H4 (cell line): ENCODE measurements around the gene CASZ1. TPM values are rescaled to one million over a fixed set of nuclear protein-coding genes. Genes with fewer than 3 reads are reported as not detected.

Experiments
- DNase-seq: peaks from one replicate; pipeline ENCODE4 v3.0.0-alpha.2; 2015; ENCODE audit warnings: low spot score
- total RNA-seq: library from RNA; depleted of rRNA; stranded (reverse); fragments of >200 nt; shearing (Covaris generic); gene quantifications from 2 replicates; pipeline ENCODE4 v1.2.3, GENCODE V29; 2014

Gene CASZ1
- total RNA-seq, 1 experiment from 2014 or later: 0.17 TPM

GRCh38 chr1:10706376-10706913 lies 90.0 kb downstream of the CASZ1 start:
- DNase-seq: no peak

GRCh38 chr1:10705953-10706352 lies 90.5 kb downstream of the CASZ1 start:
- no peak for DNase-seq

- no peak for DNase-seq
These were observed 92.0 kb downstream of the CASZ1 start for GRCh38 chr1:10704368-10704882.

- DNase-seq: no peak
These were observed 92.7 kb downstream of the CASZ1 start for GRCh38 chr1:10703702-10704101.

GRCh38 chr1:10701145-10701544 lies 95.3 kb downstream of the CASZ1 start:
- DNase-seq: no peak

GRCh38 chr1:10699470-10699835 lies 97.0 kb downstream of the CASZ1 start:
- no peak for DNase-seq

GRCh38 chr1:10698726-10699469 lies 97.5 kb downstream of the CASZ1 start:
- DNase-seq: no peak

- DNase-seq: no peak
These were observed 98.8 kb downstream of the CASZ1 start for GRCh38 chr1:10697621-10698160.

GRCh38 chr1:10696977-10697376 lies 99.5 kb downstream of the CASZ1 start:
- DNase-seq: no peak

- peak; percentile 65 for DNase-seq
These were observed 101.5 kb downstream of the CASZ1 start for GRCh38 chr1:10694633-10695627.

- no peak for DNase-seq
These were observed 102.2 kb downstream of the CASZ1 start for GRCh38 chr1:10694274-10694632.

GRCh38 chr1:10693497-10694273 lies 102.8 kb downstream of the CASZ1 start:
- no peak for DNase-seq

- no peak for DNase-seq
These were observed 103.3 kb downstream of the CASZ1 start for GRCh38 chr1:10693152-10693496.

GRCh38 chr1:10692401-10693021 lies 103.9 kb downstream of the CASZ1 start:
- peak; percentile 30 for DNase-seq

GRCh38 chr1:10691740-10692125 lies 104.7 kb downstream of the CASZ1 start:
- no peak for DNase-seq

GRCh38 chr1:10691075-10691739 lies 105.2 kb downstream of the CASZ1 start:
- DNase-seq: no peak

GRCh38 chr1:10690484-10690883 lies 106.0 kb downstream of the CASZ1 start:
- no peak for DNase-seq

GRCh38 chr1:10688409-10688786 lies 108.0 kb downstream of the CASZ1 start:
- DNase-seq: no peak

- DNase-seq: no peak
These were observed 108.6 kb downstream of the CASZ1 start for GRCh38 chr1:10687782-10688408.

- no peak for DNase-seq
These were observed 109.2 kb downstream of the CASZ1 start for GRCh38 chr1:10687251-10687651.
